Esophagus squamous epithelium (tissue), 4 donors: ENCODE data around the gene GLI2.

Experiments used
- POLR2A ChIP-seq, 4 donors: fragments of 450-650 bp; IDR thresholded peaks; one replicate each; pipeline ENCODE4 v1.6.1; 2017; ENCODE audit warnings: antibody characterized with exemption in 4 of 4, mild to moderate bottlenecking in 4 of 4, moderate library complexity in 3 of 4
- TF ChIP-seq, protein P1 (sequence below), 6 experiments: fragments of 450-650 bp in 4 of 6; fragments of 200-600 bp in 2 of 6; sonication (generic) in 2 of 6; IDR thresholded peaks; one replicate each; pipeline ENCODE4 v1.5.1; 2016 to 2019; ENCODE audit warnings: antibody characterized with exemption in 6 of 6, mild to moderate bottlenecking in 4 of 6, moderate library complexity in 4 of 6

DNA sequence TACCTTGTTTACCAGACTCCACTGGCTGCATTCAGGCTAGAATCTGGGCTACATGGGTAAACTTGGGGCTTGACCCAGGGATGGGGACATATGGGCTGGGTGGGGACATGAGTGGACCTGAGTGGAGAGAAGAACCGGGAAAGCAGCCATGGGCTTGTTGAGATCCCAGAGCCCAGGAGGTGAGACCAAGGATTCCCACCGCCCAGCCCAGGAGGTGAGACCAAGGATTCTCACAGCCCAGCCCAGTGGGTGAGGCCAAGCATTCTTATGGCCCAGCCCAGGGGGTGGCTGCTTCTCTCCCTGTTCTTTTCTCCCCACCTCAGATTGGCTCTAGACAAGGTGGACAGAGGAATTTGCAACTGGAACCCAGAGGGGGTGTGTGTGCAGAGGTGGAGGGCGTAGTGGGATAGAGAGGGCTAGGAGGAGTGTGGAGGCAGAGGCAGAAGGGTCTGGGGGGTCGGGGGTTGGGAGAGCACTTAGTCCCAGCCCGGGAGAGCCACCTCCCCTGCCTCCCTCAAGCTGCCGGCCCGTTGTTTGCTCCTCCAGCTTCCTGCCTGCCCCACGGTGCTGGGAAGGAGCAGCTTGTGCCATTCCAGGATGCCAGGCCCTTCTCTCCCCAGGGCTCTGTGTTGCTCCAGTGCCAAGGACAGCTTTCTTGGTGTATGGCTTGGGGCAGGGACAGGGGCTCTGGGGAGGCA is 25.6 kb downstream of the GLI2 start:
- no peak for TF ChIP-seq POLR2A (IDR thresholded peaks at IDR 0.05)
- TF ChIP-seq, protein P1, sequence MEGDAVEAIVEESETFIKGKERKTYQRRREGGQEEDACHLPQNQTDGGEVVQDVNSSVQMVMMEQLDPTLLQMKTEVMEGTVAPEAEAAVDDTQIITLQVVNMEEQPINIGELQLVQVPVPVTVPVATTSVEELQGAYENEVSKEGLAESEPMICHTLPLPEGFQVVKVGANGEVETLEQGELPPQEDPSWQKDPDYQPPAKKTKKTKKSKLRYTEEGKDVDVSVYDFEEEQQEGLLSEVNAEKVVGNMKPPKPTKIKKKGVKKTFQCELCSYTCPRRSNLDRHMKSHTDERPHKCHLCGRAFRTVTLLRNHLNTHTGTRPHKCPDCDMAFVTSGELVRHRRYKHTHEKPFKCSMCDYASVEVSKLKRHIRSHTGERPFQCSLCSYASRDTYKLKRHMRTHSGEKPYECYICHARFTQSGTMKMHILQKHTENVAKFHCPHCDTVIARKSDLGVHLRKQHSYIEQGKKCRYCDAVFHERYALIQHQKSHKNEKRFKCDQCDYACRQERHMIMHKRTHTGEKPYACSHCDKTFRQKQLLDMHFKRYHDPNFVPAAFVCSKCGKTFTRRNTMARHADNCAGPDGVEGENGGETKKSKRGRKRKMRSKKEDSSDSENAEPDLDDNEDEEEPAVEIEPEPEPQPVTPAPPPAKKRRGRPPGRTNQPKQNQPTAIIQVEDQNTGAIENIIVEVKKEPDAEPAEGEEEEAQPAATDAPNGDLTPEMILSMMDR (IDR thresholded peaks at IDR 0.05): no peak
